Hematopoietic multipotent progenitor cell treated with erythropoietin and hydrocortisone succinate and interleukin-3 and kit ligand, for 8 days (in vitro differentiated cells): ENCODE data around the gene GSTO2.

Experiments
- DNase-seq: peaks from one replicate; pipeline ENCODE4 v3.0.0-alpha.2; 2015

The GSTO2 gene

DNA sequence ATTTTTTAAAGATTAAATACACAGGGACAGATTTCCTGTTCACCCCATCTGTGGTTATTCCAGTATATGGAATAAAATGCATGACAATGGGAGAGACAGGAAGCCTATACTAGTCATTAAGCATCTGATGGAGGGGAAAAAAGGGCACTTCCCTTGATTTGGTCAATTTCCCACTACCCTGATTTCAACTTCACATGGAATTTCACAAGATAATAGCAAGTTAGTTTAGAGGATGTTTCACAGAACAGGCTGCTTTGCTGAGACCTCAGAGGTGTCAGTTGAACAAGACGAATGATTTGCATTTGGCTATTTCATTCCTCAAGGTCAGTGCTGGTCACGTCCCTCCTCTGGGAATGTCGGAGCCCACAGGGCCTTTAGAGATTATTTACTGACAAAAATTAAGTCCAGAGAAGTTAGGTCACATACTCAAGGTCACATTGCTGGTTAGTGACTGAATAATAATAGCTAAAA, 74.0 kb downstream of the GSTO2 start:
- DNase-seq, result no peak

DNA sequence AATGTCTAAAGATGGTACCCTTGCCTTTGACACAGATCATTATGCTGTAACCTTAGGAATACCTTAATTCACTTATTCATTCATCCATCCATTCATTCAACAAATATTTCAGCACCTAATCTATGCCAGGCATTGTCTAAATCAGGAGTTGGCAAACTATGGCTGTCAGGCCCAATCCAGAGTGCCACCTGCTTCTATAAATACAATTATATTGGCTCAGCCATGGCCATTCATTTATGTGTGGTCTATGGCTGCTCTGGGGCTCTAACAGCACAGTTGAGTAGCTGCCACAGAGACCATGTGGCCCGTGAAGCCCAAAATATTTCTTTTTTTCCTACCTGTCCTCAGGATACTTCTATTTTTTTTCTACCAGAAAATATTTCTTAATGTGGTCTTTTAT, 75.2 kb downstream of the GSTO2 start:
- no peak for DNase-seq

- DNase-seq, result no peak
Observed at GRCh38 chr10:104345515-104345914, 76.5 kb downstream of the GSTO2 start.

DNA sequence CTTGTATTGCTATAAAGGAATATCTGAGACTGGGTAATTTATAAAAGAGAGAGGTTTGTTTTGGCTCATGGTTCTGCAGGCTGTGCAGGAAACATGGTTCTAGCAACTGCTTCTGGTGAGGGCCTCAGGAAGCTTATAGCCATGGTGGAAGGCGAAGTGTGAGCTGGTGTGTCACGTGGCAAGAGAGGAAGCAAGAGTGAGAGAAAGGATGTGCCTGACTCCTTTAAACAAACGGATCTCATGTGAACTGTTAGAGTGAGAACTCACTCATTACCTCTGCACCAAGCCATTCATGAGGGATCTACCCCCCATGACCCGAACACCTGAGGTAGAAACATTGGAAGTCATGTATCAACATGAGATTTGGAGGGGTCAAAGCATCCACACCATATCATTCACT, 77.0 kb downstream of the GSTO2 start:
- DNase-seq, result no peak

- peak; percentile 73 for DNase-seq
Observed at GRCh38 chr10:104347295-104348045, 78.5 kb downstream of the GSTO2 start.

DNA sequence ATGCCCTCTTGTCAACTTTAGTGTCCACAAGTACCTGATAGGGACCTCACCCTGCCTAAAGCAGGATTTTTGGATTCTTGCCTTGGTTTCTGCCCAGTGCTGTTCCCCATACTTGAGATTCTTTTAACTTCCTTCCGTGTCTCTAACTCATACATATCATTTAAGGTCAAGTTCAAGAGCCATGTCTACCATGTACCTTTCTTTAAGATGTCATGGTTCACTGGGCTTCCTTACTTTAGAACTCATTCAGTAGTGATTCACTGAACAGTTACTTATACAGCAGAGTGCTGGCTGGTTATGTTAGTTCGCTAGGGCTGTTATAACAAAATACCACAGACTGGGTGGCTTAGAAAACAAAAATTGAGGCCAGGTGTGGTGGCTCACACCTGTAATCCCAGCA, 79.6 kb downstream of the GSTO2 start:
- no peak for DNase-seq

GRCh38 chr10:104349623-104350126, 80.7 kb downstream of the GSTO2 start:
- DNase-seq, result peak; percentile 39

GRCh38 chr10:104350127-104350635, 81.2 kb downstream of the GSTO2 start:
- peak; percentile 87 for DNase-seq

GRCh38 chr10:104351061-104351702, 82.2 kb downstream of the GSTO2 start:
- peak; percentile 50 for DNase-seq

DNA sequence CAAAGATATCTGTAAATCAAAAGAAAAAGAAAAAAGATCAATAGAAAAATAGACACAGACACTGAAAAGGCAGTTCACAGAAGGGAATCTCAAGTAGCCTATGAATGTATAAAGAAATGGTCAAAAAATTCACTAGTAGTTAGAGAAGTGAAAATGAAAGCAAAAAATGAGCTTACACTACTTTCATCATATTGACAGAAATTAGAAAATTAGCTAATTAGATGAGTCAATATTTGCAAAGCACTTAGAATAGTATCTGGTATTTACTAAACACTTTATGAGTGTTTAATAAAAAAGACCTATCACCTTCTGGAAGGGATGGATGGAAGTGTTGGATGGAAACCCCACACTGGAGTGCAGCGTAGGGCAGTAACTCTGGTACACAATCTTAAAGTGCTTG, 82.9 kb downstream of the GSTO2 start:
- no peak for DNase-seq

DNA sequence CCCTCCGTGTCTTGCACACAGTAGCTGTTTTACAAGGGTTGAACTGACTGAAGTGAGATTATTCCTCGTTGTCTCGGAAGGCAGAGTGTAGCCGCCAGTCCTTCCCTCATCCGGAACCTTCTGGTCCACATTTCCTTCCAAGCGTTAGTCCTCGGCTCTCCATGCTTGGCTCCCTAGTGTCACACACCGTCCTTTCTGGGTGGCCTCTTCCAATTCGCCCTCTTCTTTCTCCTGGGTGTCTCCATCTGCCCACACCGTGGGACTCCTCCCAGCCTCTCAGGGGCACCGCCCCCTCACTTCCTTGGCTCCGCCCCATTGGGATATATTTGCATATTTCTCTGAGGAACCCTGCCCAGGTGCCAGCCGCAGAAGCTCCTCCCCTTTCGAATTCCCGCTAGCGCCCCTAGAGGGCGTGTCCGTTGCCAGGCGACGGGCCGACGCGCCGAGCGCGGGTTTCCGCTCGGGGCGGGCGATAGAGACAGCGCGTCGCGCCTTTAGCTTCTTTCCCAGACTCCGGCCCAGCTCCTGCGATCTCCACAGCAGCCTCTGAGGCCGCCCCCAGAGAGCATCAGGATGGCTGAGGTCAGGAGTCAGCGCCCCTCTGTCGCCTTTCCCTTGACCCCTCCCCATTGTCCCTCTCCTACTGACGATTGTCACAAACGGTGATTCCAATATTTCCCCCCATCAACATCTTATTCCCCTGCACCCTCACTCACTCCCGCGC, 84.5 kb downstream of the GSTO2 start, which contains the start of gene CFAP58:
Gene CFAP58 (plus strand): TSS at position 509 of the 724 bp plus-strand sequence. CDS start 65 bp downstream, at position 574.
- DNase-seq, result peak; percentile 97
